GM12891 (cell line): ENCODE measurements around the gene PCDHGB4.
"Not testable (repeated sequence)": the region's sequence is repeated elsewhere in the genome, so short reads cannot be mapped to it uniquely, and the experiment has no call there.

Source experiments
- POLR2A ChIP-seq: IDR thresholded peaks from 2 replicates; pipeline ENCODE4 v1.6.1; 2011; ENCODE audit warnings: low read depth, low read length, control low read depth
- POLR2AphosphoS5 ChIP-seq: IDR thresholded peaks from 2 replicates; pipeline ENCODE4 v1.6.1; 2011; ENCODE audit warnings: low read depth, low read length, control low read depth
- POU2F2 ChIP-seq: IDR thresholded peaks from 2 replicates; pipeline ENCODE4 v1.6.1; 2011; ENCODE audit warnings: low read depth, mild to moderate bottlenecking, control low read depth, low read length, moderate library complexity
- SPI1 ChIP-seq: IDR thresholded peaks from 2 replicates; pipeline ENCODE4 v1.6.1; 2011; ENCODE audit warnings: low read depth, low read length, control low read depth
- TAF1 ChIP-seq: IDR thresholded peaks from 2 replicates; pipeline ENCODE4 v1.6.1; 2011; ENCODE audit warnings: low read depth, low read length, control low read depth

GRCh38 chr5:141407790-141408505 lies 20.4 kb downstream of the PCDHGB4 start, which contains the start of gene PCDHGB6:
- TF ChIP-seq POLR2AphosphoS5, POLR2A, TAF1, SPI1, POU2F2: not testable (repeated sequence)
